Measurements from ENCODE around the gene TMED9.

GRCh38 chr5:177602458-177602830 lies 10.4 kb downstream of the TMED9 start:
- no peak for TF ChIP-seq CTCF (IDR thresholded peaks at IDR 0.05; ENCODE audit: borderline replicate concordance, extremely low read depth, low read length, poor library complexity, severe bottlenecking)
- no peak for TF ChIP-seq EZH2 (IDR thresholded peaks at IDR 0.05; ENCODE audit: borderline replicate concordance, low read depth, low read length, severe bottlenecking)
